Measurements from ENCODE around the gene RBM47. TPM values are rescaled to one million over a fixed set of nuclear protein-coding genes. Genes with fewer than 3 reads are reported as not detected.

The RBM47 gene
- total RNA-seq, 1 experiment from 2014 or later = 70.3 TPM

DNA sequence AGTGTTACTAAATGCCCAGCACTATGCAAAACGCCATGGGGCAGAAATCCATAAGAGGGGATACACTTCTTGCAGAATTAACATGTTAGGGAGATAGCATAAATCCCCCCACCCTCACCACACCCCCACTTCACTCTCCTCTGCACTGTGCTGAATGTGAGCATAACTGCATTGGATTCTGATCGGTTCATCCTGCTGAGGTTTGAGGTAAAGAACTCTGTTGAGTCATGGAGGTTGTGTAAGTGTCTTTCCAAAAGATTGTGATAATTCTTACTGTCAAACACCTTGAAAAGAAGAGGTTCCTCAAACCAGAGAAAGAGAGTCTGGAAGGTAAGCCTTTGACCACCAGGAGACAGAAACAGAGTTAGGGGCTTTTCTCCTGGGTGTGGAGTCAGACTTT lies 43.6 kb downstream of the RBM47 start:
- Histone ChIP-seq H3K14ac (ENCODE audit: insufficient read depth, low read length) (no peak overlapping the region), H3K23me2 (ENCODE audit: insufficient read length, low read depth, low read length, poor library complexity, severe bottlenecking) (no peaks in the 10 kb centered on the region), H2AK5ac (ENCODE audit: insufficient read length, low read length) (no peak overlapping the region), H3K23ac (ENCODE audit: insufficient read length, low read depth, low read length) (no peak overlapping the region), H3K27me3 (ENCODE audit: insufficient read depth, low read length) (no peaks in the 10 kb centered on the region), H3K9me3 (ENCODE audit: control insufficient read depth, low read depth, low read length) (no peaks in the 10 kb centered on the region), H3K4me2 (ENCODE audit: insufficient read depth, insufficient read length, low read length) (no peak overlapping the region), H4K20me1 (ENCODE audit: control insufficient read depth, insufficient read depth, insufficient read length) (no peaks in the 10 kb centered on the region), H2AFZ (ENCODE audit: low read length) (no peak overlapping the region), H3K27ac (ENCODE audit: insufficient read length, low read depth, low read length) (no peak overlapping the region), H3T11ph (ENCODE audit: low read length) (no peak overlapping the region), H2BK15ac (ENCODE audit: low read depth, low read length) (no peak overlapping the region), H2BK20ac (ENCODE audit: low read depth, low read length, poor library complexity, severe bottlenecking) (no peak overlapping the region), H2BK5ac (ENCODE audit: insufficient read length, low read length) (no peak overlapping the region), H2BK120ac (ENCODE audit: low read depth, low read length, poor library complexity, severe bottlenecking) (no peak overlapping the region), H3K4ac (ENCODE audit: low read depth, low read length) (no peak overlapping the region), H3K18ac (ENCODE audit: insufficient read length, low read depth, low read length) (no peak overlapping the region), H3K4me1 (ENCODE audit: insufficient read depth, low read length) (no peaks in the 10 kb centered on the region; the same call in 1 of the 2 replicates), H4K91ac (ENCODE audit: insufficient read length, low read depth, low read length) (no peak overlapping the region), H3K9ac (ENCODE audit: extremely low read depth, insufficient read length, low read length) (no peak overlapping the region), H2BK12ac (ENCODE audit: insufficient read length, low read depth, low read length) (no peak overlapping the region), H4K5ac (ENCODE audit: insufficient read length, low read depth, low read length) (no peak overlapping the region), H3K56ac (ENCODE audit: insufficient read length, low read depth, low read length) (no peak overlapping the region), H3K79me2 (ENCODE audit: insufficient read depth, low read length) (peaks cover 13% of the 10 kb centered on the region; the same call in 1 of the 2 replicates), H4K8ac (replicated peaks; ENCODE audit: insufficient read length, low read depth, low read length) (no peak overlapping the region), H3K79me1 (ENCODE audit: insufficient read depth, low read depth, low read length, poor library complexity, severe bottlenecking) (peaks cover 5% of the 10 kb centered on the region)
- DNase-seq = no peak
- Mint-ChIP-seq H3K27ac (peak overlapping the region; percentile 16 to 59 (median 27); a peak in 5 of 7 replicates), H3K27me3 (ENCODE audit: low read depth) (no peaks in the 10 kb centered on the region), H3K36me3 (ENCODE audit: insufficient read depth in 1 of 3, low read depth in 3 of 3) (peaks cover 0 to 20% (median 9%) of the 10 kb centered on the region in 3 experiments; a peak in 4 of 7 replicates), H3K4me1 (peaks cover 36 to 41% of the 10 kb centered on the region in 2 experiments), H3K9me3 (no peaks in the 10 kb centered on the region; a peak in 1 of 5 replicates), H3K4me3 (no peak overlapping the region)
- no CpG with 5 or more reads among the region's 2 CpGs for WGBS (ENCODE audit: extremely low coverage, insufficient read length, low lambda C conversion rate)
- TF ChIP-seq, protein P1, sequence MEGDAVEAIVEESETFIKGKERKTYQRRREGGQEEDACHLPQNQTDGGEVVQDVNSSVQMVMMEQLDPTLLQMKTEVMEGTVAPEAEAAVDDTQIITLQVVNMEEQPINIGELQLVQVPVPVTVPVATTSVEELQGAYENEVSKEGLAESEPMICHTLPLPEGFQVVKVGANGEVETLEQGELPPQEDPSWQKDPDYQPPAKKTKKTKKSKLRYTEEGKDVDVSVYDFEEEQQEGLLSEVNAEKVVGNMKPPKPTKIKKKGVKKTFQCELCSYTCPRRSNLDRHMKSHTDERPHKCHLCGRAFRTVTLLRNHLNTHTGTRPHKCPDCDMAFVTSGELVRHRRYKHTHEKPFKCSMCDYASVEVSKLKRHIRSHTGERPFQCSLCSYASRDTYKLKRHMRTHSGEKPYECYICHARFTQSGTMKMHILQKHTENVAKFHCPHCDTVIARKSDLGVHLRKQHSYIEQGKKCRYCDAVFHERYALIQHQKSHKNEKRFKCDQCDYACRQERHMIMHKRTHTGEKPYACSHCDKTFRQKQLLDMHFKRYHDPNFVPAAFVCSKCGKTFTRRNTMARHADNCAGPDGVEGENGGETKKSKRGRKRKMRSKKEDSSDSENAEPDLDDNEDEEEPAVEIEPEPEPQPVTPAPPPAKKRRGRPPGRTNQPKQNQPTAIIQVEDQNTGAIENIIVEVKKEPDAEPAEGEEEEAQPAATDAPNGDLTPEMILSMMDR (conservative IDR thresholded peaks at IDR 0.05) = no peak

Data from H9 (cell line).